ENCODE results near the gene CAPZB. TPM values are rescaled to one million over a fixed set of nuclear protein-coding genes. Genes with fewer than 3 reads are reported as not detected.
"Not testable (repeated sequence)": the region's sequence is repeated elsewhere in the genome, so short reads cannot be mapped to it uniquely, and the experiment has no call there.

The CAPZB gene
- total RNA-seq, 3 donors from 2014 or later (not counting 1 experiment from before 2014, with no cell fraction given): 369 to 393 (median 375) TPM

DNA sequence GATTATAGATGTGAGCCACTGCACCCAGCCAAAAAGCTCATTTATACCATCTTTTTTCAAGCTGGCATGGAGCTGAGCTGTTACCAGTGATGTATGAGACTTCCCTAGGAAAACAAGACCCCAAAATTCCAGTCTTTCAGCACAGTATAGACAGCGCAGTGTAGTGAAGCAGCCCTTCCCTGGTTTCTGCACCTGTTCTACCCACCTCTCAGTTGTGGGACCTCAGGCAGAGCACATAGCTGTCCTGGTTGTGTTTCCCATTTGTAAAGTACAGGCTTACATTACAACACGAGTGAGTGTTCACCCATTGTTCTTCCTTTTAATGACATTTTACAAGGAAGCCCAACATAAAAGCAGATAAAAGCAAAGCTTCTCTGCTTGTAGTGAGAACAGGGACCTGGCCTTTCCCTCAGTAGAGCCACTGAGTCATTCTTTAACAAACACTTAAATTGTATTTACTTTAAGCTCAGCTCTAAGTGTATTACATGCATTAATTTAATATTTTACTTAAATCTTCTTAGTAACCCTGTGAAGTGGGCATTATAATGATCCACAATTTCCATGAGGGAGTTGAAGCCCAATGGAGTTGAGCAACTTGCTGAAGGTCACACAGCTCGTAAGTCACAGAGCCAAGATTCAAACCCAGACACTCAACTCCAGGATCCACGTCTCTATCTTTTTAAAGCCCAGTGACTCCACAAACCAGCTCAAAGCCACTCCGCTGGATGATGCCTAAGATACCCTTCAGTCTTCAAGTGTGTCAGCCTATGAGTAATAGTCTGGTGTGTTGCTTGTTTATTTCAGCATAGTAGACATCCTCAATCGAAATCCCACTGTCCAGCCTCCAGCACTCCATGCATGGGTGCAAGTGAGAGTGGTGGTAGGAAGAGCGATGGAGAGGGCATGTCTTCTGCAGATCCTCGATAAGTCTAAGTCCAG, 40.5 kb upstream of the CAPZB start:
- intact Hi-C loops (cut with micrococcal nuclease): no loop called here

DNA sequence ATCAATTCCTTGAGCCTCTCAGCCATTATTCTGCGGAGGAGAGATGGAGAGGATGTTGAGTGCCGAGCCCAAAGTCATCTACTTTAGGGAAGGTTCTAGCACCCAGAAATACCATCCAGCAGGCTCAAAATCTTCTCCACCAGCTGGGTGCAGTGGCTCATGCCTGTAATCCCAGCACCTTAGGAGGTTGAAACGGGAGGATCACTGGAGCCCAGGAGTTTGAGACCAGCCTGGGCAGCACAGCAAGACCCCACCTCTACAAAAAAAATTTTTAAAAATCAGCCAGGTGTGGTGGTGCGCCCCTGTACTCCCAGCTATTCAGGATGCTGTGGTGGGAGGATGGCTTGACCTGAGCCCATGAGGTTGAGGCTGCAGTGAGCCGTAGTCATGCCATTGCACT, 39.5 kb upstream of the CAPZB start:
- Mint-ChIP-seq H3K9me3 (no peaks in the 10 kb centered on the region), H3K27ac (no peak overlapping the region), H3K4me1 (no peaks in the 10 kb centered on the region), H3K36me3 (no peaks in the 10 kb centered on the region), H3K4me3 (no peak overlapping the region), H3K27me3 (ENCODE audit: low read depth in 2 of 2) (no peaks in the 10 kb centered on the region)
- Histone ChIP-seq H3K4me3 (ENCODE audit: low read length) (no peak overlapping the region), H3K9me3 (ENCODE audit: control insufficient read depth, insufficient read depth, low read length) (no peaks in the 10 kb centered on the region), H3K27me3 (ENCODE audit: control insufficient read depth, insufficient read depth, low read length) (no peaks in the 10 kb centered on the region), H3K4me1 (ENCODE audit: control insufficient read depth, insufficient read depth, low read length) (no peaks in the 10 kb centered on the region), H3K36me3 (ENCODE audit: control insufficient read depth, insufficient read depth, low read length) (no peaks in the 10 kb centered on the region), H3K27ac (ENCODE audit: low read length) (no peak overlapping the region)
- intact Hi-C loops (cut with micrococcal nuclease): no loop called here
- 100% methylated on average over 5 of the region's 5 CpGs for WGBS (ENCODE audit: insufficient coverage)
- ATAC-seq (no peak), DNase-seq (no peak)
- TF ChIP-seq, protein P1, sequence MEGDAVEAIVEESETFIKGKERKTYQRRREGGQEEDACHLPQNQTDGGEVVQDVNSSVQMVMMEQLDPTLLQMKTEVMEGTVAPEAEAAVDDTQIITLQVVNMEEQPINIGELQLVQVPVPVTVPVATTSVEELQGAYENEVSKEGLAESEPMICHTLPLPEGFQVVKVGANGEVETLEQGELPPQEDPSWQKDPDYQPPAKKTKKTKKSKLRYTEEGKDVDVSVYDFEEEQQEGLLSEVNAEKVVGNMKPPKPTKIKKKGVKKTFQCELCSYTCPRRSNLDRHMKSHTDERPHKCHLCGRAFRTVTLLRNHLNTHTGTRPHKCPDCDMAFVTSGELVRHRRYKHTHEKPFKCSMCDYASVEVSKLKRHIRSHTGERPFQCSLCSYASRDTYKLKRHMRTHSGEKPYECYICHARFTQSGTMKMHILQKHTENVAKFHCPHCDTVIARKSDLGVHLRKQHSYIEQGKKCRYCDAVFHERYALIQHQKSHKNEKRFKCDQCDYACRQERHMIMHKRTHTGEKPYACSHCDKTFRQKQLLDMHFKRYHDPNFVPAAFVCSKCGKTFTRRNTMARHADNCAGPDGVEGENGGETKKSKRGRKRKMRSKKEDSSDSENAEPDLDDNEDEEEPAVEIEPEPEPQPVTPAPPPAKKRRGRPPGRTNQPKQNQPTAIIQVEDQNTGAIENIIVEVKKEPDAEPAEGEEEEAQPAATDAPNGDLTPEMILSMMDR (IDR thresholded peaks at IDR 0.05): no peak

More for the DNA sequence above, 40.5 kb upstream of the CAPZB start:
- Histone ChIP-seq H3K27me3 (ENCODE audit: control insufficient read depth, insufficient read depth, low read length) (no peaks in the 10 kb centered on the region), H3K4me3 (ENCODE audit: low read length) (no peak overlapping the region), H3K36me3 (ENCODE audit: control insufficient read depth, insufficient read depth, low read length) (no peaks in the 10 kb centered on the region), H3K27ac (ENCODE audit: low read length) (no peak overlapping the region), H3K9me3 (ENCODE audit: control insufficient read depth, insufficient read depth, low read length) (no peaks in the 10 kb centered on the region), H3K4me1 (ENCODE audit: control insufficient read depth, insufficient read depth, low read length) (no peaks in the 10 kb centered on the region)
- DNase-seq: no peak
- Mint-ChIP-seq H3K9me3 (no peaks in the 10 kb centered on the region), H3K27me3 (ENCODE audit: low read depth in 2 of 2) (no peaks in the 10 kb centered on the region), H3K4me1 (no peaks in the 10 kb centered on the region), H3K4me3 (no peak overlapping the region), H3K27ac (no peak overlapping the region), H3K36me3 (no peaks in the 10 kb centered on the region)
- WGBS (ENCODE audit: insufficient coverage): 89% methylated on average over 4 of the region's 8 CpGs
- no peak for ATAC-seq
- TF ChIP-seq, protein P1 (IDR thresholded peaks at IDR 0.05): no peak

DNA sequence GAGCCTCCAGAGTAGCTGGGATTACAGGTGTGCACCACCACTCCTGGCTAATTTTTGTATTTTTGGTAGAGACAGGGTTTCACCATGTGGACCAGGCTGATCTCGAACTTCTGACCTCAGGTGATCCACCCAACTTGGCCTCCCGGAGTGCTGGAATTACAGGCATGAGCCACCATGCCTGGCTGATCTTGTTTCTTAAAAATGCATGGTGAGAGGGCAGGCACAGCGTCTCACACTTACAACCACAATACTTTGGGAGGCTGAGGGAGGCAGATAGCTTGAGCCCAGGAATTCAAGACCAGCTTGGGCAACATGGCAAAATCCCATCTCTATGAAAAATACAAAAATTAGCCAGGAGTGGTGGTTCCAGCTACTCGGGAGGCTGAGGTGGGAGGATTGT, 37.2 kb upstream of the CAPZB start:
- H3K4me3 Mint-ChIP-seq; H3K36me3 ChIP-seq (ENCODE audit: control insufficient read depth, insufficient read depth, low read length); H3K27ac ChIP-seq (ENCODE audit: low read length); H3K36me3 Mint-ChIP-seq; H3K27me3 ChIP-seq (ENCODE audit: control insufficient read depth, insufficient read depth, low read length); DNase-seq; H3K9me3 Mint-ChIP-seq; H3K27me3 Mint-ChIP-seq (ENCODE audit: low read depth in 2 of 2); H3K9me3 ChIP-seq (ENCODE audit: control insufficient read depth, insufficient read depth, low read length); H3K4me1 Mint-ChIP-seq; H3K27ac Mint-ChIP-seq; H3K4me1 ChIP-seq (ENCODE audit: control insufficient read depth, insufficient read depth, low read length); ATAC-seq; intact Hi-C loops (cut with micrococcal nuclease); H3K4me3 ChIP-seq (ENCODE audit: low read length): not testable (repeated sequence)
- WGBS (ENCODE audit: insufficient coverage): 83% methylated on average over 4 of the region's 4 CpGs

DNA sequence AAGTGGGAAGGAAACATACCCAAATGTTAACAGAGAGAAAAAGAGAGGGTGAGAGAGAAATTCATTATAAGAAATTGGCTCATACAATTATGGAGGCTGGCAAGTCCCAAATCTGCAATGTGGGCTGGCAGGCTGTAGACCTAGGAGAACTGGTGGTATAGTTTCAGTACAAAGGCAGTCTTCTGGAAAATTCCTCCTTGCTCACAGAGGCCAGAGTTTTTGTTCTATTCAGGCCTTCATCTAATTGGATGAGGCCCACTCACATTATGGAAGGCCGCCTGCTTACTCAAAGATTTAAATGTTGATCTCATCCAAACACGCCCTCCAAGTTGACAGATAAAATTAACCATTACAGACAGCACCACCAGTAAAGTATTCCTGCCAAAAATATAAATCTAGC, 36.1 kb upstream of the CAPZB start:
- WGBS (ENCODE audit: insufficient coverage): 94% methylated on average over 2 of the region's 2 CpGs
- Histone ChIP-seq H3K9me3 (ENCODE audit: control insufficient read depth, insufficient read depth, low read length) (no peaks in the 10 kb centered on the region), H3K4me1 (ENCODE audit: control insufficient read depth, insufficient read depth, low read length) (peaks cover 5% of the 10 kb centered on the region), H3K27ac (ENCODE audit: low read length) (no peak overlapping the region), H3K27me3 (ENCODE audit: control insufficient read depth, insufficient read depth, low read length) (no peaks in the 10 kb centered on the region), H3K4me3 (ENCODE audit: low read length) (no peak overlapping the region), H3K36me3 (ENCODE audit: control insufficient read depth, insufficient read depth, low read length) (no peaks in the 10 kb centered on the region)
- no peaks in the 10 kb centered on the region for H3K36me3 Mint-ChIP-seq
- H3K4me1 Mint-ChIP-seq: no peaks in the 10 kb centered on the region
- intact Hi-C loops (cut with micrococcal nuclease): no loop called here
- TF ChIP-seq, protein P1 (IDR thresholded peaks at IDR 0.05): no peak
- no peak overlapping the region for H3K27ac Mint-ChIP-seq
- DNase-seq (no peak), ATAC-seq (no peak)
- no peaks in the 10 kb centered on the region for H3K27me3 Mint-ChIP-seq (ENCODE audit: low read depth in 2 of 2)
- H3K9me3 Mint-ChIP-seq: no peaks in the 10 kb centered on the region
- H3K4me3 Mint-ChIP-seq: no peak overlapping the region
